GM19397 (cell line): Measurements from ENCODE around the gene FAM162B.
"Not testable (repeated sequence)": the region's sequence is repeated elsewhere in the genome, so short reads cannot be mapped to it uniquely, and the experiment has no call there.

Experiments
- ATAC-seq: cut with Tn5 transposase; IDR thresholded peaks from one replicate; pipeline ENCODE4 v1.9.1; 2021; ENCODE audit warnings: mild to moderate bottlenecking, moderate library complexity; ENCODE audit not compliant: unreplicated experiment

FAM162B gene

DNA sequence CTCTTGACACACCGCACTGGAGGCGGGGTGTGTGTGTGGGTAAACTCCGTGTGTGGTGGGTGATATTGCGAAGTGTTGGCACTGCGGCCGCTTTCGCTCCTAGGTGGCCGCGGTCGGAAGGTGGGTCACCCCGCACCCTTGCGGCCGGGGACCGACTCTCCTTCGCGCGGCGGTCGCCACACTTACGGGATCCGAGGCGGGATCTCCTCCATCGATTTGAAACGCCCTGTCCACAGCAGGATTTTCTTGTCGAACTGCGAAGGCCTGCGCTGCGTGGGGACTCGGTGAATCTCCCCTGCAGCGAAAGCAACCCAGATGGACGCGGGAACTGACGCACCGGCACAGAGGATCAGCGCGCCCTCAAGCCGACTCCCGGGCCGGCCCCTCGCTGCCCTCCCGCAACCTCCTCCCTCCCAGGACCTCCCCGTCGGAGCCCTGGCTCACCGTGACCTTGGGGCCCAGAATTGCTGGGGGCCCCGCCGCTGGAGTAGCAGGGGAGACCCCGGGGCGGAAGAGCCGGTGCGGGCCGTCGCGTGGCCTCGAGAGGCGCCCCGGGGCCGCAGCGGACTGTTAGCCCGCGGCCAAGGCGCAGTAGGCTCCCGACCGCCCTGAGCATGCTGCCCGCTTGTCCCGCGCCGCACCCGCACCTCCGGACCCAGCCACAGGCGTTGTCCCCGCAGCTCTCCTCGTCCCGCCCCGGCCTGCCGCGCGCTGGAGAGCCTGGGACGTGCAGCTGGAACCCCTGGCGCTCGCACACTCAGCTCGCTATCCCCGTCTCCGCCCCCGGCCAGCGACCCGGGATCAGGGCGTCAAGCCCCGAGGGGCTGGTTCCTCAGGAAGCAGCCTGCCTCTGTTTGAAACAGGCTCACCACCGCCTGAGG lies at the start of gene FAM162B:
Gene FAM162B (minus strand): TSS at position 759 of the 881 bp plus-strand sequence. CDS start 143 bp downstream, at position 616.
- peak; percentile 36 for ATAC-seq

- no peak for ATAC-seq
These were observed 46.6 kb upstream of the FAM162B start for GRCh38 chr6:116812051-116812650.

- ATAC-seq: no peak
These were observed 36.5 kb upstream of the FAM162B start for GRCh38 chr6:116801971-116802370.

DNA sequence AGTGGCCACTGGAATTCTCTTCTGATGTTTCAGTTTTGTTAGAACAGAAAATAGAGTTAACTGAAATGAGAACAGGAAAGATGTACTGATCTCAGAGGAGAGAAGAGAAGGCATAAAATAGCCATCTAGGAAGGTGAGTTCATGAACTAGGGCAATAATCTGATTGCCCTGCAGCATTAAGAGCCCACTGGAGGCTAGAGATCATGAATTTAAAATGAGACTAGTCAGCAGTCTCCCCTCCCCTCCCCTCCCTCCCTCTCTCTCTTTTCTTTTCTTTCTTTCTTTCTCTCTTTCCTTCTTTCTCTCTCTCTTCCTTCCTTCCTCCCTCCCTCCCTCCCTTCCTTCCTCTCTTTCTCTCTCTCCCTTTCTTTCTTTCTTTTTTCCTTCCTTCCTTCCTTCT lies 34.4 kb upstream of the FAM162B start:
- ATAC-seq: no peak

- ATAC-seq: no peak
These were observed 32.1 kb upstream of the FAM162B start for GRCh38 chr6:116797585-116797984.

DNA sequence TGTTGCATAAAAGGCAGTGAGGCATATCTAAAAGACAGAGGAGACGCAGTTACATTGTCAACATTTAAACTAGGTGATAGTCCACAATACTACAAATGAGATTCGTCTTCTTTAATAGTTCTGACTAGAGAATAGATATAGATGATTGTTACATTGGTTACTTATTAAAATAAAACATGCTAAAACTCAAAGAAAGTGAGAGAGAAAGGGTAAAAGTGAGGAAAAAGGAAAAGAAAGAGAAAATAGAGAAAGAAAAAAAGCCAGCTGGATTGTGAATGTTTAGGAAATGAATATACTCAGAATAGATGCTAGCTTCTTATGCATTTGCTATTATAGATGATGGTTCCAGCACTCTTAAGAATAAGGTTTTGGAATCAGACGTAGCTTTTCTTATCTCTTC lies 27.7 kb upstream of the FAM162B start:
- no peak for ATAC-seq

DNA sequence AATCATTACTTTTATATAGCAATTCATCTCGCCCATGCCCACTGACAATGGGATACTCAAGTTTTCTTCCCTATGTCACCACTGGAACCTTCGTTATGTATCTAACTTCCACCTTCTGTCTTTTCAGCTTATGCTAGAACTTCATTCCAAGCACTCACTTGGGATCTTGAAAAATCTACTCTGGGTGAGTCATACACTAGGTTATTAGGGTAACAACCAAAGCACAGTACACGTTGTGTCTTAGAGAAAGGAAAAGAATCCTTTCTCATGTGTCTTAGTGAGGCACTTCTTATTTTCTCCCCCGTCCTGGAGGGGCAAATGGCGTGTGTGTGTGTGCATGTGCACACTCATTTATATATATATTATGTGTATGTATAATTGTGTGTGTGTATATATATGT lies 18.3 kb upstream of the FAM162B start:
- ATAC-seq: no peak

DNA sequence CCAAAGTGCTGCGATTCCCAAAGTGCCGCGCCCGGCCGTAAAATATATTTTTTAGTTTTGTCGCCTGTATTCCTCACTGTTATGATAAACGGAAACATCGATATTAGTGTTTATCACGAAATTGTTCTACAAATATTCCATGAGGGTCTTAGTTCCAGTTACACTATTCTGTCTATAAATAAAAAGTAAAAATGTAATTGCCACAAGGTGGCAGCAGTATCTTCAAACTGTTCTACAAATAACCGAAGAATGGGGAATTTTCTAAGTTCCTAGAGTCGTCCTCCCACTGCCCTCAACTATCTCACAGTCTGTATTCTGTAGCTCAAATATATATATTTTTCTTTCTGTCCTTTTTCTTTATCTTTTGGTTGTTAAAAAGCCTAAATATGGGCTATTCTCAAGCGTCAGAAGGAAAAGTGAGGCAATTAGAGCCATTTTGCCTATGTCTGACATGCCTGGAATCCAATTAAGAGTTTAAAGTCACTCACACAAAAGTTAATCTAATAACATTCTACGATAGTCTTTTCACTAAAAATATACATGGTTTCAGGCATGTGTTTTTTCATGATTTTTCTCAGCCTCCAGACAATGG lies 14.2 kb upstream of the FAM162B start:
- peak; percentile 58 for ATAC-seq

DNA sequence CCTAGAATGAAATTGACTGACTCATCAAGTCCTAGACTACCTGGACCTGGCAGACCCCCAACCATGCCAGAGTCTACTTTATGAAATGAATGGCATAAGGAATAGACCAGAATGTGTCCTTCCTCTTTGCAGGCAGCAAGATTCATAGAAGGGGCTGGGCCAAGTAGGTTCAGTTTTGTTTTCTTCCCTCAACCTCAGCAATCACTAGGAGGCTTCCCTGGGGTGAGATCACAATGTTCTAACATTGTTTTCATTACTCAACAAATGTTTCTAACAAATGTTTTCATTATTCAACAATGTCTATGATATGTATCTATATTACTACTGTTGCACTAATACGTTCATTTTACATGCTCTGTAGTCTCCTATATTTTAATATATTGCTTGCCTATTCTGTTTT lies 8.4 kb upstream of the FAM162B start:
- no peak for ATAC-seq

DNA sequence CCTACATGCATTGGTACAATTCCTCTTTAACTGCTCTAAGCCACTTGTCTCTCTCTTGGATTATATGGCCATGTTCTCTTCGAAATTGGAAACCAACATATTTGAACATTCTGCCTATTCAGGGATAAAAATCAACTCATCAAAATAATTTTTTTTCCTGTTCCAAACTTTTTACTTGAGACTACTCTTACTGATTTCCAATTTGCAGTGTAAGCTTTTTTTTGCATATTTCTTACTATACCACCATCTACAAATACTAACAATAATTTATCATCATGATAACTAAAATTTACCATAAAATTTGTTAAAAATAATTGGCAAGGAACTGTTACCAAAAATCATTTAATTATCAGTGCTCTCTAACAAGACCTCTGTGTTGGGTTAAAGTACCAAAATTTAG lies 6.9 kb upstream of the FAM162B start:
- no peak for ATAC-seq

GRCh38 chr6:116767715-116768114 lies 2.2 kb upstream of the FAM162B start:
- ATAC-seq: no peak

GRCh38 chr6:116766506-116767176 lies 1.1 kb upstream of the FAM162B start:
- no peak for ATAC-seq

DNA sequence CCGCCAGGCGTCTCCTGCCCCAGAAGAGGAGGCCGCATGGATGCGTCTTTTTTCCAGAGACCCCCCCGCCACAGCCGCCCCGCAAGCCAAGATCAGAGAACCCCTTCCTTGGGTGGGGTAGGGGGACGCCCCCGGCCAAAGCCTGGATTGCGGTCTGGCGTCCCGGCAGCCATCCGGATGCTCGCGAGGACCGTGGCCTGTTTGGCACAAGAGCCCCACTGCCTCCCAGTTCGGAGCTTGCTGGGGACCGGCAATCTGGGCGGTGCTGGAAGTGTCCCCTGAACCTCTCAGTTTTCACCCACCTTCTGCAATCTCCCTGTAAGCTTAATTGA lies 924 bp downstream of the FAM162B start:
- no peak for ATAC-seq

DNA sequence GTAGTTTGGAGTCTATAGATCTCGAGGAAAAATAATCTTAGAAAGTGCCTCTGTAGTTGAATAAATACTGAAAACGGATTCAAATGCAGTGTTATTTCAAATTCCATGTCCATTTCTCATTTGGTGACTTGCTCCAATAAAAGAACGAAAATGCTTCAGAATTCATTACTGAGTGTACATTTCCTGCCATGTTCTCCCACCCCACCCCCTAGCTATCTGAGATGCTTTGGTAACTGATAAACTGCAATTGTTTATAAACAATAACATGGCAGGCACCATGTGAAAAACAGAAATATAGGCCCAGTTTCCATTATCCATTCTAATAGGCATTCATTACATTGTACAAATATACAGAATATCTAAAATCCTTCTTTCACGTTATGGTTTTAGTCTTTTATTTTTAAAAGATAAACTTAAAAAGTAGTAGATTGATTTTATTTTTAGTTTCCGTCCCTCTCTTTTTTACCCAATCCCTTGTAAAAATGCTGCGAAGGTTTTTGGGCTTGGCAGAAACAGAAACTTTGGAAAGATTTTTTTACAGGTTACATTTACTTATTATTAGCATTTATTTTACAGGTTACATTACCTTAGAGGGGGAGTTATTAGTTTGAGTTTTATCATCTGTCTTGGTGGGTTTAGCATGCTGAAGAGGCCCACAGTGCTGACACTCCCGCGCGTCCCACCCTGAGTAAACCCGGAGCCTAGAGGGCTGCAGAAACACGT lies 1.5 kb downstream of the FAM162B start:
- no peak for ATAC-seq

- no peak for ATAC-seq
These were observed 2.5 kb downstream of the FAM162B start for GRCh38 chr6:116763048-116763447.

- ATAC-seq: no peak
These were observed 3.3 kb downstream of the FAM162B start for GRCh38 chr6:116762235-116762634.

GRCh38 chr6:116761779-116762178 lies 3.7 kb downstream of the FAM162B start:
- no peak for ATAC-seq

- no peak for ATAC-seq
These were observed 20.3 kb downstream of the FAM162B start for GRCh38 chr6:116745176-116745575.

GRCh38 chr6:116741571-116741970 lies 23.9 kb downstream of the FAM162B start:
- no peak for ATAC-seq

- not testable (repeated sequence) for ATAC-seq
These were observed 25.0 kb downstream of the FAM162B start for GRCh38 chr6:116740486-116740885.

GRCh38 chr6:116737004-116737403 lies 28.5 kb downstream of the FAM162B start:
- ATAC-seq: no peak
